UCSD-AML1 (cell line): ENCODE data around the gene OPRL1.

Source experiments
- DNase-seq: peaks from one replicate; lab custom pipeline; 2025; ENCODE audit not compliant: unreplicated experiment; lab: John Stamatoyannopoulos, UW

The OPRL1 gene

DNA sequence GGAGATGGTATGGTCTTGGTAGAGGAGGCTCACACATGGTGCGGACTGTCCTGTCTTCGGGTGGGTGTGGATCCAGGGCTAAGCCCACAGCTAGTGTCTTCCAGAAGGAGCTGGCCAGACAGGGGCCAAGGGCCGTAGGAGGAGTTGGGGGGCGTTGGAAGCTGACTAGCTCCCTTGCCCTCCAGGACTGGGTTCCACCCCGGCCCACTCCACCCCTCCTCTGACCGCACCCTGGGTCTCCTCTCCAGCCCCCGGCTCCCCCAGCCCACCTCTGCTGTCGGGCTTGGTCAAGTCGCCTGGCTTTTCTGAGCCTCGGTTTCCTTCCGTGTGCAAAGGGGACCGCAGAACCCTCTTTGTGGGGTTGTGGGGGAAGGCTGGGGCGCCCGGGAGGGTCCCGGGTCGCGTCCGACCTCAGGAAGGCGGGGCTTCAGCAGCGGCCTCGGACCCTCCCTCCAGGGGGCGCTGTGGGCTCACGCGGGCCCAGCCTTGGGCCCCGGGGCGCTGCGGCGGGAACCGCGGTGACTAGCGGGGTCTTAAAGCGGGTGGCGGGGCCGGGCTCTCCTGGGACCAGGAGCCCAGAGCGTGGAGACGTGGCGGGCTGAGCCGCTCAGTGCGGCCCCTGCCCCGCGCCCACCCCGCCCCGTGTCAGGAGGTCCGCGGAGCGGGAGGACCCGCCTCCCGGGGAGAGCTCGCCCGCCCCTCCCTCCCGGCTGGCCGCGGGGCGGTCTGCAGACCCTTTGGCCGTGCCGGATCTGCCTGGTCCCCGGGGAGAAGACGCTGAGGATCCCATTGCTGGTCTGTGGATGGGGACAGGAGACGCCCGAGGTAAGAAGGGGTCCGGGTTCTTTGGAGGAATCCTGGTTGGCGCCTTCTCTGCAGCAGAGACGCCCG is 22.1 kb downstream of the OPRL1 start:
- DNase-seq: peak; percentile 70

DNA sequence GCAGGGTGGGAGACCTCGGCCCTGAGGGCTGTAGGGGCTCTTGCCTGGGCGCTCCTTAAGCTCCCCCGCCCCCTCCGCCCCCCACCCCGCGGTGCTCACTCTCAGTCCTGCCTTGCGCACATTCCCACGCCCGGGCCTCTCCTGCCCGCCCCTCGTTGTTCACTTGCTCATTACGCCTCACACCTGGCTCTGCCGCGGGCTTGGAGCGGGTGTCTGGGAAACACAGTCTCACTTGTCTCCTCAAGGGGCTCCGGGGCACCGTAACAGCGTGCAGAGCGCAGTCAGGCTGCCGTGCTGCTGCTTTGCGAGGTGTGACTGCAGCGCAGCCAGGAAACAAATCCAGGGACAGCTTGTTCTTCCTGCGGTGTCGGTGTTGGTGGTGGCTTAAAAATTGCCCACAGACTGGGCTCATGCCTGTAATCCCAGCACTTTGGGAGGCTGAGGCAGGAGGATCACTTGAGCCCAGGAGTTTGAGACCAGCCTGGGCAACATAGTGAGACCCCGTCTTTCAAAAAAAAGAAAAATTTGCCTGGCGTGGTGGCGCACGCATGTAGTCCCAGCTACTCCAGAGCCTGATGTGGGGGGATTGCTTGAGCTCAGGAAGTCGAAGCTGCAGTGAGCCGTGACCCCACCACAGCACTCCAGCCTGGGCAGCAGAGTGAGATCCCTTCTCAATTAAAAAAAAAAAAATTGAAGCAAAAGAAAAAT is 22.9 kb downstream of the OPRL1 start:
- DNase-seq: no peak

DNA sequence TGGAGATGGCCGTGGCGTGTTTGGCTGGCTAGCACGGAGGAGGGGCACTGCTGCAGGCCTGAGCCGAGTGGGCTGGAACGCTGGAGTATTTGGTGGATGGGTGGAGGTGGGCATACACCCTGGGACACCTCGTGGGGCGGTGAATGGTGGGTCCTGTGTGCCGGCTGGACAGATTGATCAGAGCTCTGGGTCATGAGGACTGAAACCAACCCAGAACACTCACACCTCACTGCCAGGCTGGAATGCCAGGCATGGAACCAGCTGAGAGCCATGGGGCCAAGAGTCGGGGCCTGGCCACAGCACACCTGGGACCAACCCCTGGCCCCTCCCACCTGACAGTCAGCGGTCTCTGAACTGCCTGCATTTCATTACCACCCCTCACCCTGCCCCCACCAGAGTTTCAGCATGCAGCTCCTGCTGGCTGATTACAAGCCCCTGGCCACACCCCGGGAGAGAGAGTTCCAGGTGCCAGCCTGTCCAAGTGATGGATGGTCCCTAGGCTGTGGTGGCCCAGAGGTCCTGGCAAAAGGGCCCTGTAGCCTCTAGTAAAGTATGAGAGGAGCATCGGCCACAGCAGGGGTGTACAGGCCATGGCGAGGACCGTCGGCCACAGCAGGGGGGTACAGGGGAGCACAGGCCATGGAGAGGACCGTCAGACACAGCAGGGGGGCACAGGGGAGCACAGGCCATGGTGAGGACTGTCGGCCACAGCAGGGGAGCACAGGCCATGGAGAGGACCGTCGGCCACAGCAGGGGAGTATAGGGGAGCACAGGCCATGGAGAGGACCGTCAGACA is 24.2 kb downstream of the OPRL1 start:
- DNase-seq: no peak

DNA sequence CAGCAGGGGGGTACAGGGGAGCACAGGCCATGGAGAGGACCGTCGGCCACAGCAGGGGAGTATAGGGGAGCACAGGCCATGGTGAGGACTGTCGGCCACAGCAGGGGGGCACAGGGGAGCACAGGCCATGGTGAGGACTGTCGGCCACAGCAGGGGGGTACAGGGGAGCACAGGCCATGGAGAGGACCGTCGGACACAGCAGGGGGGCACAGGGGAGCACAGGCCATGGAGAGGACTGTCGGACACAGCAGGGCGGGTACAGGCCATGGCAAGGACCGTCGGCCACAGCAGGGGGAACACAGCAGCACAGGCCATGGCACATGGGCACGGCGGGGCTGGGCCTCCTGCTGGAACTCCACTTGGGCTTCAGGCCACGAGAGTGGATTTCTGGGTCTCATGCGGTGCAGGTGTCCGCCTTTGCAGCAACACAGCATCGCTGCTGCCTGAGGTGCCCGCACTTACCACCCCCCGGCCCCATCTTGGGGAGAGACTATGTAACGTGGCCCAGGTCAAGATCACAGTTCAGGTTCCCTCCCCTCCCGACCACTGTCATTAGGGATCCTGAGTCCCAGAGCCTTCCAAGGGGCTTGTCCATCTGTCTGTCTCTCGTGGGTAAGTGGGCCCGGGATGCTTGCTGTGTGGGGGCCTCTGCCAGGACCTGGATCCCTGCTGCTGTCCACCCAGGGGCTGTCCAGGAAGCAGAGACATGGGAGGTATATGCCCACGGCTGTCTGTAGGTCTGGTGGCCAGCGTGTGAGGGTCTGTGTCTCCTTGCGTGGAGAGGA is 25.0 kb downstream of the OPRL1 start:
- no peak for DNase-seq

DNA sequence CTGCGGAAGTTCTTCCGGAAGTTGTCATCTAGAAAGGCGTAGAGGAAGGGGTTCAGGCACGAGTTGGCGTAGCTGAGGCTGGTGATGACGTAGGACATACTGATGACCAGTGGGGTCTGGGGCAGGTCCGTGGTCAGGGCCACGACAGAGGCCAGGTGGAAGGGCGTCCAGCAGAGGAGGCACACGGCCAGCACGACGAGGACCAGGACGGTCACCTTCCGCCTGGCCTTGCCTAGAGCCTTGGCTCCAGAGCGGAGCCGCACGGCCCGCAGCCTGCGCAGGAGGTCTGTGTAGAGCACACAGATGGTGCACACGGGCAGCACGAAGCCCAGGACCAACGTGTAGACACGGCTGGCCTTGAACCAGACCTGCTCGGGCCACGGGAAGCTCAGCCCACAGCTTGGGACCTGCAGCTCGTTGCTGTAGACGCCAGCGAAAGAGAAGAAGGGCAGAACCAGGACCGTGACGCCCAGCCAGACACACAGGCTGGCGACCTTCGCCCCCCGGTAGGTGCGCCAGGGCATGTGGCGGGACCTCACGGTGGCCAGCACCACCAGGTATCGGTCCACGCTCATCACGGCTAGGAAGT is 26.1 kb downstream of the OPRL1 start:
- no peak for DNase-seq

DNA sequence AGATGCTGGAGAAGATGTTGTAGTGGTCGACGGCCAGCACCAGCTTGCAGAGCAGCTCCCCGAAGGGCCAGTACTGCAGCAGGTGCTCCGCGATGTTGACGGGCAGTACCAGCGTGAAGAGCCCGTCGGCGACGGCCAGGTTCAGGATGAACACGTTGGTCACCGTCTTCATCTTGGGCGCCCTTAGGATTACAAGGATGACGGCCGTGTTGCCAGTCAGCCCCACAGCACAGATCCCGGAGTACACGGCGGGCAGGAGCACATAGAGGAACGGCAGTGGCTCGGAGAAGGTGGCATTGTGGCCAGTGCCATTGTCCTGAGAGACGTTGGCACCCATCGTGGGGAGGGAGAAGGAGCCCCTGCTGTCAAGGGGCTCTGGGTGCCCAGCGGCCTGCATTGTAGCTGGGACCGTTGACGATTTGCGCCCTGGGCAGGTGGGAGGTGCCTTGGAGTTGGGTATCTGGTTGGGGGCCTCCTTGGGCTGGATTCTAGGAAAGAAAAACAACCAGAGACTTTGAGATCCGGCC is 26.6 kb downstream of the OPRL1 start:
- no peak for DNase-seq

DNA sequence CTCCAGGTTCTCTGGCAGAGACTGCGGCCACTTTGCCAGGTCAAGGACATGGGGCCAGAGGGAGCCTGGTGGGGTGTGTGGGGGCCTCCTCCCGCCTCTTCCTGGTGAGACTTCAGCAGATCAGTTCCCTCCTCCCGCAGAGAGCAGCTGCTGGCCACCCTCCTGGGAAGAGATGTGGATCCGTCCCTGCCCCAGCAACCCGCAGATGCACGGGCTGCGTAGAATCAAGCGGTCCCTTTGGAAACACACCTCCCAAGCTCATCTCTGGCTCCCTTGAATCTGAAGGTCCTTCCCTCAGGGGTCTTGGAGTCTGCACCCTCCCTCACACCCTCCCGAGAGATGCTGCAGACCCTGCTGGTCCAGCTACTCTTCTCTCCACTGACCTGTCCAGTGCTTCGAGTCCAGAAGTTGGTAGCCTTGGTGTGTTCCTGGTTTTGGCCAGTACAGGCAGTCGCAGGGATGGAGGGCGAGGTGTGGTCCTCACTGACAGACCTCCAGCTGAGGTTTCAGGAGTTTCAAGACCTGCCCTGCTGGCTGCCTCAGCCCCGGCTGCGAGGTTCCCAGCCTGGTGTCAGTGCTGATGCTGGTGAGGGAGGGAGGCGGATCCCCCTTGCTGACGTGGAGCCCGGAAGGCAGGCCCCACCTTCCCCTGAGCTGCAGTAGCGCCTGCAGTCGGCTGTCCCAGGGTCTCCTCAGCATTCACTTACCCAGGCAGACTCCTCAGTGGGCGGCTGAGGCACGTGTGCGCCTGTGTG is 27.3 kb downstream of the OPRL1 start, which contains the start of gene NPBWR2:
NPBWR2 (minus strand) TSS at position 585 of the 755 bp plus-strand sequence. CDS start 734 bp downstream, outside the sequence.
- DNase-seq: no peak

DNA sequence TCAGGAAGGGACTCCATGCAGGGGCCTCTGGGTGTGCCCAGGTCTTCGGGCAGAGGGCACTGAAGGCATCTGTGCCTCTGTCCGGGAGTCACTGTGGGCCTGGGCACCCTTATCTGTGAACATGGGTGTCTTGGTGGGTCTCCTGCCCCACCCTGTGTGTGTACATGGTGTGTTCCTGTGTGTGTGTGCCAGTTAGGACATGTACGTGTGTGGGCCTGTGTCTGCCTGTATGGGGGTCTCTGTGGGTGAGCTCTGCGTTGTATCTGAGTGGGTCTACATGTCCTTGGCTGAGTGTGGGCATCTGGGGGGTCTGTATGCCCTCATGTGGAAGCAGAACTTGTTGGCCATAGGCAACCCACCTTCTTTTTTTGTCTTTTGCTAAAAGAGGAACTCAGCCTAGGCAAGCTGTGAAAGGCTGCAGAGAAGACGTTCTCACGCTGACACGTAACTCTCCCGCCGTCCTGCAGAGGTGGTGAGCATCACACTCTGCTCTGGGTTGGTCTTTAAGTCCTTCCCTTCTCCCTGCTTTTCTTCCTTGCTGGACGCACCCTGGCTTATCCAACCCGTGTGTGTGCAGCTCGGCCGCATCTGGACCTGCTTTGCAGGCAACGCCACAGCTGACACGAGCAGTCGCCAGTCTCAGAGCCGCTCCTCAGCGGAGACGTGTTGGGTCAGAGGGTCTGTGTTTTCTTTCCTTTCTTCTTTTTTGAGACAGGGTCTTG is 28.0 kb downstream of the OPRL1 start:
- DNase-seq: peak; percentile 26

DNA sequence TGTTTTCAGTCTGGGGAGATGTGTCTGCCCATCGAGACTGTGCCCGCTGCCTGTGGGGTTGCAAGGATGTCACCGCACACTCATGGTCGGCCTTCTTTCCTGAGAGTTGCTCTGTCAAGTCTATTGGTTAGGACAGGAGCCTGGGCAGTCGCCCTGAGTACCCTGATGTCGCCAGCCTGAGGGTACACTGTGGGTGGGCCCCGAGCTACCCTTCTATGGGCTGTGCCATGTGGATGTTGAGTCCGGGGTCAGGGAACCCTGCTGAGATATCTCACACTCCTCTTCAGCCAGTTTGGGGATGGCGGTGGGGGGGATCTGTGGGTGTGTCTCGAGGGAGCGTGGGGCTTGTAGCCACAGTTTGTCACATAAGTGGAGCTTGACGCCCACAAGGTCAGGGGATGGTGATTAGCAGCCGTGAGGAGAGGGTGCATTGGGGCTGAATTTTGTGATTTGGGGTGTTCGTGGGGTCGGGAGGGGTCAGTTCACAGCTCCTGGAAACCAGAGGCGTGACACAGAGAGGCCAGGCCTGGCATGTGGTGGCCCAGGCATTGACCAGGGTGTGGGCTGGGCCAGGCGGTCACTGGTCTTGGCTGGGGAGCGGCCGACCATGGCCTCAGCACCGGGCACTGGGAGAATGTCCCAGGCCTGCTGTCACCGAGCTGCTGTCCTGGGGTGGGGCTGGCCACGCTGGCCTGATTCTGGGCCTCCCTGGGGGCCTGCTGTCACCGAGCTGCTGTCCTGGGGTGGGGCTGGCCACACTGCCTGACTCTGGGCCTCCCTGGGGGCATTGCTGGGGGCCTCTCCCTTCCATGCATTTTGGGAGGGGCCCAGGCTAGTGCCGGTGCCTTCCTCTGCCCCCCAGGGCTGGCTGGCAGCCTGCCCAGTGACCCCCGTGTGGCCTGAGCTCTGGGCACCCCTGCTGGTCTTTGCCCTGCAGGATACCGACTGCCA is 29.1 kb downstream of the OPRL1 start:
- DNase-seq: no peak

DNA sequence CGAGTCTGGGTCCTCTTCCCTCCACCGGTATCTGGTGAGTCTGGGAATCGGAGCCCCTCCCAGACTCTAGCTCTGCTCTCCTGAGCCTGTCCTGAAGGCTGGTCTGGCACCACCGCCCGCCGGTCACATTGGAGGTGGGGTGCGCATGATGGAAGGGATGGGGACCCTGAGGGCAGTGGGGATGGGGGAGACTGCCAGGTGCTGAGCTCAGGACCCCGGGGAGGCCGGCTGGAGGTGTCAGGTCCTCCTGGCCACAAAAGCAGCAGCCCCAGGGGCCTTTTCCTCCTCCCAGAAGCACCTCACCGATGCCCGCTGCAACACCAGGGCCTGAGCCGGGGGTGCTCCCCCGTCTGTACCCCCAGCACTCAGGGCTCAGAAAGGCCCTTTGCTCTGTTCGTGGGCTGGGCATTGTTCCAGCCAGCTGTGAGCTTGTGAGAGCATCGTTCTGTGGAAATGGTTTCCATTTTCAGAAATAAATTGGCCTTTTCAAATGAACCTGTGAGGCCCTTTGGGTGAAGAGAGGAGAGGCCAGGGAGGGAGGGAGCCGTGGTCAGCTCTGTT is 30.0 kb downstream of the OPRL1 start:
- DNase-seq: no peak

DNA sequence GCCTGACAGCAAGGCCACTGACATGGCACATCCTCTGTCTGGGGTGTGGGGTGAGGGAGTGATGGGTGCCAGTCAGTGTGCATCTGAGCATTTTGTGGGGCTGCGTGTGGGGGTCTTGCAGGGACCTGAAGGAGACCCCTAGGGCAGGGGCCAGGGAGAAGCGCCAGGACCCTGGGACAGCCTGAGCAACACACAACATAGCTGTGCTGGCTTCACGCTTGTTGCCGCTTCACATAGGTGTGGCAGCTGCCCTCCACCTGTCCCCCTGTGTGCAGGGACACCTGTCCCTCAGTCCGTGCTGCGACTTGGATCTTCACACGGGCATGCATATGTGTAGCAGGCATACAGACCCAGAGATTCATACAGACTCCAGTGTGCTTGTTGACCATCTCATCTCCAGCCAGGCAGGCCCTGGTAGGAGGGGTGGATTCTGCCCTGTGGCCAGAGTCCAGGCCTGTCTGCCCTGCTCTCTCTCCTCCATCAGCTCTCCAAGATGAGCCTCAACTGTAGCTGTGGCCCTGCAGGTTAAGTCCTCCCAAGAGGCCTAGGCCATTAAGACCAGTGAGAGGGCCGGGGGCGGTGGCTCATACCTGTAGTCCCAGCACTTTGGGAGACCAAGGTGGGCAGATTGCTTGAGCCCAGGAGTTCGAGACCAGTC is 30.7 kb downstream of the OPRL1 start:
- no peak for DNase-seq

DNA sequence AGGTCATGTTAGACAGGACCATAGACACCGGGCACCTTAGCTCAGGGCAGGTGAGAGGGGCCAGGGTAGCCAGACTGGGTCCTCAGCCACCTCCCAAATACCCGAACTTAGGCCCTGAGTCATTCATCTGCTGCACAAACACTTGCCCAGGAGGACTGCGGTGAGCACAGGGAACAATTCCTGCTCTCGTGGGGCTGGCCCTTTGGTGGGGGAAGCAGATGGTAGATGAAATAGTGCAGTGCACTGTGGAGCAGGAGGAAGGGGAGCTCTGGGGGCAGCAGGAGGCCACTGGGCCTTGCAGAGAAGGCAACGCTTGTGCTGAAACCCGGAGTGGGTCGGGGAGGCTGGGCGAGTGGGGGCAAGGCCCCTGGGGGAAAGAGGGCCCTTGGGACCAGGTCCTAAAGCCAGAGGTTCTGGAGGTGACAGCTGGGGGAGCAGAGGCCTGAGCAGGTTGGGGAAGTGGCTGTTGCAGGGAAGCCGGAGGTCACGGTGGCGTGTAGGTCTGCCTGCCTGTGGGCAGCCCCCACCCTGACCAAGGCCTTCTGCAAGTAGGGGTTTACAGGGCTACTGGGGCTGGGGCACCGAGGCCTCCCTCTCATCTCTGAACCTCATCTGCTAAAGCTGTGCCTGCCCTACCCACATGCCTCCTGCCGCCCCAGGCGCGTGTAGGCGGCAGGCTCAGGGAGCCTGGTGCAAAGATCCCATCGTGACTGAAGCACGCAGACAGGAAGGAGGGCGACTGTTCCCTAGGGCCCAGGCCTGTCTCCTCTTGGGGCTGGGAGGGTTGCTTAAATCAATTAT is 32.2 kb downstream of the OPRL1 start:
- DNase-seq: peak; percentile 43

DNA sequence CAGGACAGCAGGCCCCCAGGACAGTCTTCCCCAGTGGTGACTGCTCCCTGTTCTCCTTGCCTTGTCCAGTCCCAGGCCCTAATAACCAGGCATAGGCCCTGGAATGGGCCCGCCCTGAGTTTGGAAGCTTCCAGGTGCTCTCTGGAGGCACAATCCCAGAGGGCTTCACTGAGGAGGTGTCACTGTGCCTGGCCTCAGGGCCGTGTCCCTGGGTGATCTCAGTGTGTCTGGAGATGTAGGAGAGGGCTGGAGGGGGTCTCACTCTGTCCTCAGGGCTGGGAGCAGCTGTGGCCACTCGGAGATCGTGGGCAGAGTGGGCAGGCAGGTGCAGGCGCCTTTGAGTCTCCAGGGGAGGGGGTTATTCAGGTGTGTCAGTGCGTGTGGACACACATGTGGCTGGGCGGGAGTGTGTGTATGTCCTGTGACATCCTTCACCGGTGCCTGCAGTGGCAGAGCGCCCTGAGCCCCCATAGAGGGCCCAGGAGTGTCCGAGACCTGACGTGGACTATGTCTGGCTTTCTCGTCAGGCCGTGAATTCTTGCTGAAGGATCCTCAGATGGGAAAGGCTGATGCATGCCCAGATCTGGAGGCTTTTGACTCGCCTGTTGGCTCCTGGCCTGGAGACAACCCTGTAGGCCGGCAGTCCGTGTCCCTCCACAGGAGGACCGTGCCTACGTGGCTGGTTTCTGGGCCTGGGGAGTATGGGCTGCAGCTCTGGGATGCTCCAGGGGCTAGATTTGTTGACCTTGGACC is 33.0 kb downstream of the OPRL1 start:
- DNase-seq: no peak

DNA sequence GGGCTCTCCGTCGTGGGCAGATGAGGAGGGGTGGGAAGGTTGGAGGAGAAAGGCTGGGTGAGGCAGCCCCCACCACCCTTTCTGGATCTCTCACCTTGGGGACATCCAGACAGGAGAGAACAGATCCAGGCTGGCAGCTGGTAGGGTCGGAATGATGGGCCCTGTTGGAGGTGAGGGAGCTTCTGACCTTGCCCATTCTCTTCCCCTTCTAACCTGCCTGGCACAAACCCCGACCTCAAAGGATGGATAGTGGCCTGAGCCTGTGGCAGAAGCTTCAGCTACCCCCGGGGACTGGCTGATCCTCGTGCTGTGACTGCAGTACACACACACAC is 33.5 kb downstream of the OPRL1 start:
- DNase-seq: no peak

DNA sequence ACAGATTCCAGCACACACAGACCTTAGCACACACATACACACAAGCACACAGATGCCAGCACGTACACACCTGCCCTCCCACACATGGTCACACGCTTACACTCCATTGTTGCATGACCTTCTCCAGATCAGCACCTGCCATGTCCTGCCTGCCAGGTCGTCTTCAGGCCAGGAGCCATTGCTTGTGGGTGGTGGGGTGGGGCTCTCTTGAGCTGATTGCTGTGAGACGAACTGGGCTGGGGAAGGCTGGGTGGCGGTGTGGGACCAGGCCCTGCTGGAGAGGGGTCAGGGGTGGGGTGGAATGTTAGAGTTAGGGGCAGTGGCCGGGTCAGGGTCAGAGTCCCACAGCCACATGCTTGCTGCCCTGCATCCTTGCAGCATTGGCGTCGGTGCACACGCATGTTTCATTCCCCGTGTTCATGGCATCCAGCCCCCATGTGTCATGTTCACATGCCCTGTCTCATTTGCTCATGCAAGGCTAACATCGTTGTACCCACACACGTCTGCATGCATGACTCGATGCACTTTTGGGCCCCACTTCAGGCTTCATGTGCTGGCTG is 34.0 kb downstream of the OPRL1 start:
- no peak for DNase-seq
